SK-N-SH treated with all-trans-retinoic acid at 6 μM for 48 hours (cell line): ENCODE measurements around the gene C1QTNF2.

ENCODE experiments used
- ESRRG ChIP-seq: fragments of 250-450 bp; sonication (Bioruptor Pico); IDR thresholded peaks from 2 replicates; pipeline ENCODE4 v1.6.1; 2021; ENCODE audit warnings: mild to moderate bottlenecking
- ZNF565 ChIP-seq: fragments of 450-650 bp; formaldehyde crosslinking; conservative IDR thresholded peaks from 2 replicates; pipeline ENCODE4 v1.5.0; 2020; ENCODE audit warnings: low read depth, mild to moderate bottlenecking, moderate library complexity
- TF ChIP-seq, protein P1 (sequence below): fragments of 250-450 bp; sonication (Bioruptor Pico); IDR thresholded peaks from 2 replicates; pipeline ENCODE4 v1.8.0; 2020; ENCODE audit warnings: mild to moderate bottlenecking, moderate library complexity, borderline replicate concordance

DNA sequence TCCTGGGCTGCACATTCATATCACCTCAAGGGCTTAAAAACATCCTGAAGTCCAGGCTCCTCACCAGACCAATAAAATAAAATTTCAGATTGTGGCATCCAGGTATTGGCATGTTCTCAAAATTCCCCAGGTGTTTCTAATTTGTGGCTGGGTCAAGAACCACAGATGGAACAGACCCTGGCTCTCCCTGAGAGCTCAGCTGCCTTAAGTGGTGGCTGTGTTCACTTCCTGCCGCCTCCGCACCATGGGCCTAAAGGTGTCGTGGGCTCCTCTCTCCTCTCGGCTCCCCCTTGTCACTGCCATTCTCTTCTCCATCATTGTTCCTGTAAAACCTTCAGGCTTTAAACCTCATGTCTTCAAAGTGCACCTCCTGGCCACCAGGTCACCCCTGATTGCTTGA, 40.2 kb downstream of the C1QTNF2 start:
- TF ChIP-seq ZNF565 (no peak), ESRRG (CRISPR knock-in tag) (no peak)
- TF ChIP-seq, protein P1, sequence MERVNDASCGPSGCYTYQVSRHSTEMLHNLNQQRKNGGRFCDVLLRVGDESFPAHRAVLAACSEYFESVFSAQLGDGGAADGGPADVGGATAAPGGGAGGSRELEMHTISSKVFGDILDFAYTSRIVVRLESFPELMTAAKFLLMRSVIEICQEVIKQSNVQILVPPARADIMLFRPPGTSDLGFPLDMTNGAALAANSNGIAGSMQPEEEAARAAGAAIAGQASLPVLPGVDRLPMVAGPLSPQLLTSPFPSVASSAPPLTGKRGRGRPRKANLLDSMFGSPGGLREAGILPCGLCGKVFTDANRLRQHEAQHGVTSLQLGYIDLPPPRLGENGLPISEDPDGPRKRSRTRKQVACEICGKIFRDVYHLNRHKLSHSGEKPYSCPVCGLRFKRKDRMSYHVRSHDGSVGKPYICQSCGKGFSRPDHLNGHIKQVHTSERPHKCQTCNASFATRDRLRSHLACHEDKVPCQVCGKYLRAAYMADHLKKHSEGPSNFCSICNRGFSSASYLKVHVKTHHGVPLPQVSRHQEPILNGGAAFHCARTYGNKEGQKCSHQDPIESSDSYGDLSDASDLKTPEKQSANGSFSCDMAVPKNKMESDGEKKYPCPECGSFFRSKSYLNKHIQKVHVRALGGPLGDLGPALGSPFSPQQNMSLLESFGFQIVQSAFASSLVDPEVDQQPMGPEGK (CRISPR knock-in tag) = no peak
